Measurements from ENCODE around the gene NEU4.
A peak's percentile ranks its signal among the peaks of the same experiment; 100 is the strongest.

The NEU4 gene

DNA sequence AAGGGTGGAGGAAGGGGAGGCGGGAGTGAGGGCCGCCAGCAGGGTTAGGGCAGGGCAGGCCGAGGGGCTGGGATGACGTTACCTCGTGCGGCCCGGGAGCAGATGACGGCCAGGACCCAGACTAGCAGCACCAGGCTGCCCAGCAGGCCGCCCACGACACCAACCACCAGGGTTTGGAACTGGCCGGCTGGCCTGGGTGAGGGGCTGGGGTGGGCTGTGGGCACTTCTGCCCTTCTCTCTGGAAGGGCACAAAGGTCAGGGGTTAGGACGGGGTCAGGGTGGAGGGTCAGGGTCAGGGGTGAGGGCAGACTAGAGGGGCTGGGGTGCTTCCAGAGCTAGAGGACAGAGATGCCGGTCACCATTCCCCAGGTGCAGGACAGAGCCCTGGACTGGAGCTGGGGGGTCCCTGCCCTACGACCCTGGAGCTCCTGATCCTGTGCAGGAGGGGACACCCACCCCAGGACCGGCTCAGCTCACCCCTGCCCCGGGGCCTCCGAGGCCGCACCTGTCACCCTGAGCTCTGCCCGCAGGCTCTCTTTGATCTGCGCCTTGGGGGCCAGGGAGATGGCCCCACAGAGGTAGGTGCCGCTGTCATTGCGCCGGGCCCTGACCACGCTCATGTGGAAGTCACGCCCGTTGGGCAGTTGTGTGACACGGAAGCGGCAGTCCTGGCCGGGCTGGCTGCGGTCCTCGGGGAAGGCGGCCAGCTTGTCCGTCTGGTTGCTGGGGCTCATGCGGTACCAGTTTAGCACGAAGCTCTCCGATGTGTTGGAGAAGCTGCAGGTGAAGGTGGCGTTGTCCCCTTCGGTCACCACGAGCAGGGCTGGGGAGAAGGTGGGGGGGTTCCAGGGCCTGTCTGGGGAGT lies 43.4 kb downstream of the NEU4 start:
- no peak for DNase-seq (ENCODE audit: low spot score)

DNA sequence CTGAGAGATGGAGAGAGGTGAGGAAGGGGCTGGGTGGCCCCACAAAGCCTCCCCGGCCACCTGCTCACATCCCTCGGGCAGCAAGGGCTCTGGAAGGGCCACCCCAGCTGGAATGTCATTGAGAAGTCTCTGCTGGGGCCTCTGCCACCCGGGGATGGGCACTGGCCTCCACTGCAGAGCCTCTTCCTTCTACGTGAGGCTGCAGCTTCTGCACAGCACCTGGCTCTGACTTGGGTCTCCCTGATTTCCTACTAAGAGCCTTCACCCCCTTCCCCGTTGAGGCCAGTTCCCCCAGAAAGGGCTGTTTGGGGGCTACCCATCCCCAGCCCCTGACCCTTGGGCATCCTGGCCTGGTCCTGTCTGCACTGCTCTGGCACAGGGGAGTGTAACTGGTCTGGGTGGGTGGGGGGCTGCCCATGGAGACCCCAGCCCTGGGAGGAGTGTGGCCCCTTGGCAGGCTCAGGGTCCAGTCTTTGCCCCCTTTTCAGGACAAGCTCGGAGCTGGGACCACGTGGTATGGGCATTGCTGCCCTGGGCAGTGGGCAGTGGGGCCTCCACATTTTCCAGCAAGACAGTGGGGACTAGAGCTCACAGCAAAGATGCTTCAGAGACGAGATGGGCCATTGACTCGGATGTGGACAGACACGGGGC lies 44.1 kb downstream of the NEU4 start:
- DNase-seq (ENCODE audit: low spot score) = no peak

DNA sequence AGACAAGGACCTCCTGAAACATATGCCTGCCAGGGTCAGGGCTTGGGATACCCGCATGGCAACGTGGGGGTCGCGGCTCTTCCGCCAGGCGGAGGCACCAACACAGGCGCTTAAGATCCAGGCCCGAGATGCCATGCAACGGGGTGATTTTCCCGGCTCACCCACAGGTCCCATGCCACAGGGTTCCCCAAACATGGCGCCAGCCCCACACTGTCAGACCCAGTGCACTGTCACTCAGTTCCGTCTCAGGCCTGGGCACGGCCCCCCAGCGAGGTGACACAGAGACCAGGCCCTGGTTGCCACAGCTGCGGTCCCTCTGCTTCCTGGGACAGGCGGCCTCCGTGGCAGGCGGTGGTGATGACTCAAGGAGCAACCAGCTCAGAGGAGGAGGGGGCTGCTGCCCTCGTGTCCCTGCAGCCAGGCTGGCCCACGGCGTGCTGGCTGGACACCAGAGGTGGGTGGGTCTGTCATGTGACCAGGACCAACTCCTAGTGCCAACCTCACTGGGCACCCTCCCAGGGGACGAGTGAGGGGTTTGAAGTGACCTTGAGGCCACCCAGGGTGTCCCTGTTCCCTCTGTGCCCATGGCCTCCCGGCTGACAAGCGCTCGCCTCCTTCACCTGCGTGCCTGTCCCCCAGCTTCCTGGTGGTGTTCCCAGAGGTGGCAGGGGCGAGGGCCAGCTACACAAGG lies 44.8 kb downstream of the NEU4 start:
- DNase-seq (ENCODE audit: low spot score) = no peak

DNA sequence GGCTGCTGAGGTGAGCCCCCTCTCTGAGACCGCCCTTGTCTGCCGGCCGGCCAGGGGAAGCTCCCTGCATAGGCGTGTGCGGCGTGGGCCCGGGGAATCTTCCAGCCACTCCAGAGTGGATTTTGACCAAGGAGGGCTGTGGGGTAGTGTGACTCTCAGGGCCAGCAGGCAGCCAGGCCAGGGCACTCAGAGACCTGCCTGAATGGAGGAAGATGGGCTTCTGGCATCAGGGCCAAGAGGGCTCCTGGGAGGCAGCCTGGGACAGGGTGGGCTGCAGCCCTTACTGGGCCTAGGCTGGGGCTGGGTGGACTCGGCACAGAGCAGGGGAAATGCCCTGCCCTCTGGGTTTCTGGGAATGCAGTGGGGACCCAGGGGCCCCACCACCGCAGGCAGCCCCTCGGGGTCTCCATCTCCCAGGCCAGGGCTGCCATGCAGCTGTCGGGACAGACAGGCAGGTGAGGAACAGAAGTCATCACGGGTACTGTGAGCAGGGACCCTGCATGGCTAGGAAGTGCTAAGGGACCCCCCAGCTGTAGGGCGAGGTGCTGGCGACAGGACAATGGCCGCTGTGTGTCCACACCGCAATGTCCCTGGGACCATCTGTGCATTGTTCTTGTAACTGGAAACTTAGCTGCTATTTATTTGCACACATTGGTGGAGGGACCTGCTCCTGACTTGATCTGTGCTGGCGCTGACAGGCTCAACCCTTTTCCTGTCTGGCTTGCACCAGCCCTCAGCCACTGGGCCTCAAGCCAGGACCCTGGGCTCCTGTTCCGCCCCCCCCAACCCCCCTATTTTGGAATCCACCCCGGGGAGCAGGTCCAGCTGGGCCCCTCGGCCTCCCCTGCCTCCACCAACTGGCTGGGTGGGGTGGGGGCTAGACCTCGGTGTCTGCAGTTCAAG lies 45.6 kb downstream of the NEU4 start:
- DNase-seq (ENCODE audit: low spot score) = no peak

DNA sequence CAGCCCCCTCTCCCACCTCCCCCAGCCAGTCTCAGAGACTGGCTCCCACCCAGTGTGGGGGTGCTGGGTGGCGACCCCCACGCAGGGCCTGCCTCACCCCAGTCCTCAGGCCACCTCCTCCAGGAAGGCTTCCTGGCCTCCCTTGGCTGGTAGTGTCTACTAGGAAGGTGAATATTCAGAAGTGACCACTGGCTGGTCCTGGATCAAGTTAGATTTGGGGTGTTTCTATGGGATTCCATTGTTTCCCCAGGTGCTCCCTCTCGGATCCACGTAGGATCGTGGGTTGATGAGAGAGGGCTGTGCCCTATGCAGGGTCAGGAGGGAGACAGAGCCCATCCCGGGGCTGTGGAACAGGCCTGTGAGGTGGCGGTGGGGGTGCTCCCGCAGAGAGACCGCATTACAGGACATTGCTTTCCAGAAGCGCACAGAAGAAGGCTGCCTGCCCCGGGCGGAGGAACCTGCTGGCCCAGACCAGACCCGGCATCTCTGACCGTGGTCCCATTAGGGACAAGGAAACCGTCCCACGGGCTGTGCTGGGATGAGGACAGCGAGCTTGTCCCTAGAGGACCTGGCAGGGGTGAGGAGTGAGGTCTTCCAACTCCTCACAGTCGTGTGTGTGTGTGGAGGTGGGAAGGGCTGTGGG lies 46.4 kb downstream of the NEU4 start:
- no peak for DNase-seq (ENCODE audit: low spot score)

DNA sequence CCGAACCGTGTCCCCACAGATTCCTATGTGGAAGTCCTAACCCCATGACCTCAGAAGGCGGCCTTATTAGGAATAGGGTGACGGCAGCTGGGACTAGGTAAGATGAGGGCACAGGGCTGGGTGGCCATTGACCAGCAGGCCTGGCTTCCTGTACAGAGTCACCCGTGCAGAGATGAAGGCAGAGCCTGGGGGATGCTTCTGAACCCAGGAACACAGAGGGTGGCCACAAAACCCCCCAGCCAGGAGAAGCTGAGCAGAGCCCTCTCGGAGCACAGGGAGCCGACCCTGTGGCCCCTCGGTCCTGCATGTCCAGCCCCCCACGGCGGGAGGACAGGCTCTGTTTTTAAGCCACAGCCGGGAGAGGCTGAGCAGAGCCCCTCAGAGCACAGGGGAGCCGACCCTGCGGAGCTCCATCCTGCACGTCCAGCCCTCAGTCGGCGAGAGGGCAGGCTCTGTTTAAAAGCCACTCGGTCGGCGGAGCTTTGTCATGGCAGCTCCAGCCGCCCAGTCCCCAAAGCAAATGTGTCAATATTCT lies 47.0 kb downstream of the NEU4 start:
- DNase-seq (ENCODE audit: low spot score) = no peak

DNA sequence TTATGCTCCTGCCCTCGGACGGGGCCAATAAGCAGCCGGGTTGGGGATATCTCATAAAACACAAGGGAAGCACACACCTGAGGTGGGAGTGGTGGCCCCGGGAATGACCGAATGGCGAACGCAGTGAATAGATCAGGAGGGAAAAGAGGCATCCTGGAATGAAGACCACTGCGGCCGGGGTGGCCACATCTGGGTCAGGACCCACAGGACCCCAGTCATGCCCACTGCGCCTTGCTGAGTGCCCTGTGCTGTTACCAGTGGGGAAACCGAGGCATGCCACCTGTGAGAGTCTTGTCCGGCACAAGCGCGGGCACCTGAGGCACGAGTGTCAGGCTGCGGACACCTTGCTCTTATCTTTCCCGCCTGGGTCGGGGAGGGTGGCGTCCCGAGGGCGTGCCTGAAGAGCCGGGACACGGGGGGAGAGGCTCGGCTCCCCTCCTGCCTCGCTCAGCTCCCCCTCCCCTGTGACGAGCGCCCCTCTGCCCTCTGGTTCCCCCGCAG lies 48.1 kb downstream of the NEU4 start:
- no peak for DNase-seq (ENCODE audit: low spot score)

DNA sequence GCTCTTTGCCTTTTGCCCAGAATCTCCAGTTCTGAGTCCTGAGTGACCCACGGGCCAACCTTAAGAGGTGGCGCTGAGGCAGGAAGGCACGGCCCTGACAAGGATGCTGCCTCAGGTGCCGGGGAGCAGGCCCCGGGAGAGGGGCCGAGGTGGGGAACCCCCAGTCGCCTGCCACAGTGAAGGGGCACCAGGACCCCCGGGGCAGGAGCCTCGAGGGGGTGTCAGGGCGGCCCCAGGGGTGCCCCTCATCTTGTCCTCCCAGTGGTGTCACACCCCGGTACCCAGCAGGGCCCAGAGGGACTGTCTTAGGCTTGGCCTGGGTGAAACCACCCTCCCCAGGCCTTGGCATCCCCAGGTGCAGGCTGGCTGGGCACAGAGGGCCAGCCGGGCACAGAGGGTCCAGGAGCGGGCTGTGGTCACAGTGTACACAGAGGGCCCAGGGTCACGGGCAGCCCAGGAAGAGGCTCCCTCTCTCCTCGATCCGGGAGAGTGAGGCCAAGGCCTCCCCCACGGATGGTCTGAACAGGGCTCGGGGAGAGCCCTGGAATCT lies 48.7 kb downstream of the NEU4 start:
- DNase-seq (ENCODE audit: low spot score) = no peak

DNA sequence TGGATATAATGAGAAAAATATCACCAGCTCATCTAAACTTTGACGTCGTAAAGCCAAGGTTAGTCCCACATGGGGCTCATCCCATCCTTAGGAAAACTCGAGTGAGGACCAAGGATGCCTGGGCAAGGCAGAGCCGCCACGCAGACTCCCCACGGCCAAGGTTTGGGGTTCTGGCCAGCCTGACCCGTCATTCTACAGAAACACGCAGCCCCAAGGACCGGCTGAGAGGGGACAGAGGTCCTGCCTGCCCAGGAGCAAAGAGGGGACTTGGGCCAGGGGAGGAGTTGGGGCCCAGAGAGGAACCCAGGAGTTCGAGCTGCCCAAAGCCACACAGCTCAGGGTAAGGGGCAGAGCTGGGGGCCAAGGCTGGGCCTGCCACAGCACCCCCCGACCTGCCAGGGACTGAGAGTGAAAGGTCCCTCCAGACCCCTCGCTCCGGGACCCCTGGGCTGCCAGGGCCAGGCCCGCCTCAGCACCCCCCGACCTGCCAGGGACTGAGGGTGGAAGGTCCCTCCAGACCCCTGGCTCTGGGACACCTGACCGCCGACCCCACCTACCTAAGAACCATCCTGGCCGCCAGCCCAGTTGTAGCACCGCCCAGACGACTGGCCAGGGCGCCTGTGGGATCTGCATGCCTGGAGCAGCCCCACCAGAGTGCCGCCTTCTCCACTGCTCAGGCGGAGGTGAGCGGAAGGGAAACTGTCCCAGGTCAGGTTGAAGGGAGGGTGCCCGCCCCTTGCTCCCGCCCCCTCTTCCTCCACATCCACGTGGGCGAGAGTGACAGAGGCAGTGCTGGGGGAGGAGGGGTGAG lies 49.4 kb downstream of the NEU4 start, which contains the start of gene PDCD1:
Gene PDCD1, minus strand, starts transcription at position 689 of the 811 bp plus-strand sequence. Its CDS starts 56 bp downstream, at position 633.
- no peak for DNase-seq (ENCODE audit: low spot score)

DNA sequence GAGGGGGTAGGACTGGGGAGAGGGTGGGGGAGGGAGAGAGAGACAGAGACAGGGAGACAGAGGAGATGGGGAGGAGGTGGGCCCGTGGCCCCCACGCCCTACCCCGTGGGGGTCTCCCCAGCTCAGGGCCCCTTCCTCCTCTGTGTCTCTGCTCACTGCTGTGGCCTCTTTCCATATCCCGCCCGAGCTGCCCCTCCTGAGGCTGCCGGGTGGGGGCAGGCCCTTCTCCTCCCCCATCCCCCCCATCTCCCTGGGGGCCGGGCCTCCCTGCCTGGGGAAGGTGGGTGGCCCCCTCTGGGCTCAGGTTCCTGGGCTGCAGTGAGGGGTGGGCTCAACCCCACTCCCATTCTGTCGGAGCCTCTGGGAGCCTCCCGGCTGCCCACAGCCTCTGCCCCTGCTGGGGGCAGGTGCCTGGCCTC lies 50.0 kb downstream of the NEU4 start:
- no peak for DNase-seq (ENCODE audit: low spot score)

DNA sequence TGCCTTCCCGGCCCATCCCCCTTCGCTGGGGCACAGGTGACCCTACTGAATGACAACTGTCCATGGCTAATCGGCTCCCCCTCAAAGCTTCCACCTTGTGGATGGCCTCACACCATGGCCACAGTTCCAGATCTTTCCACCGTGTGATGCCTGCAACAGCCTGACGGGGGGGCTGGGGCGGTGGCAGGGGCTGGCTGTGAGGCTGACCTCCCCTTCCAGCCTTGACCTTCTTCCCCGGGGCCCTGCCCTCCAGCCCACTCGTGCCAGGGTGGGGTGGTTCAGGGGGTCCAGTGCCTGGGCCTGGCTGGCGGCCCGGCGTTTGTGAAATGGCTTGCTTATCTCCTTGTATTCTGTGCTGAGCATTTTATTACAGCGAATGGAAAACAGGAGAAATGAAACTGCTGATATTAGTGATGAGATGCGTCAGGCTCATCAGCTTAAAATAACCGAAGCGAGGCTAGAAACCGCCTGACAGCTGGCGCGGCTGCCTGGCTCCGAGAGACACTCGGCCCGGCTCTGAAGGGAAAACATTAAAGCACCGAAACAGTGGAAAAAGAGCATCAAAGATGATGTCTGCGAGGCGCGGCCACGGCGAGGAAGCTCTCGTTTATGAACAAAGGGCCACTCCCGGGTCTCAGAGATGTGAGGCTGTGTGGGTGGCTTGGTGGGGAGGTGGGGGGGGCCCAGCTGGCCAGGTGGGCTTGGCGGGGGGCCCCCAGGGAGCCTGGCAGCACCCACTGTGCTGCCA lies 50.6 kb downstream of the NEU4 start:
- DNase-seq (ENCODE audit: low spot score) = peak; percentile 69

DNA sequence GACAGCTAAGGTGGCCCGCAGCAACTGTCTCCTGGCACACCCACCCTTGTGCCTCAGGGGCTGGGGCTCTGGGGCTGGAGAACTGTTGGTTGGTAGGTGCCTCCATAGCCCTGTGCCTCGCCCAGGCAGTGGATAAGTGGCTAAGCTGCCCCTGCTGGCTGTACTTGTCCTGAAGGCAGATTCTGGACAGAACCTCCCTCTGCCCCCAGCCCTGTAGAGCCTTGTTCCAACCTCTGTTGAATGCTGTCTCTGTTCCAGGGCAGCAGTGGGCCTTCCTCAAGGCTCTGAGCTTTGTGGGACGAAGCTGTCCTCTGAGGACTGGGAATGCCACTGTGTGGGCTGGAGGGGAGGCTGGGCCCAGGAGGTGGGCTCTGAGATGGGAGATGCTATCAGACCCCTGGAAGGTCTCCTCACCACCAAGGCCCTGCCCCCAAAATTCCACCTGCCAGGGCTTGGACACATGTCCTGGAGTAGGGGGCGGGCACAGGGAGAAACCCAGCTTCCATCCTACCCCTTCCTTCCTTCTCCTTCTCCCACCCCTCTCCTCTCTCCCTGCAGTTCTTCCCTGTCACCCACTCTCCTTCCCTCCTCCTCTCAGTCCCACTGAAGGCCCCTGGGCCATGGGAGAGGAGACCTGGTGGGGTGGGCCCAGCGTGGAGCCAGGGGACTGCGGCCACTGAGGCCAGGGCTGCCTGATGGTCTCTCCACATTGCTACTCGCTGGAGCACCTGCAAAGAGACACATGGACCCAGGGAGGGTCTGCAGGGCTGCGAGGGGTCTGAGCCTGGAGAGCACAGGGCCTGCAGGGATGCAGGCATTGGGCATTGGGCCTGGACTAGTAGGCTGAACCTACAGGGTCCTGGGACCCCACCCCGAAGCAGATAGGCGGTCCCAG lies 51.4 kb downstream of the NEU4 start:
- DNase-seq (ENCODE audit: low spot score) = no peak

DNA sequence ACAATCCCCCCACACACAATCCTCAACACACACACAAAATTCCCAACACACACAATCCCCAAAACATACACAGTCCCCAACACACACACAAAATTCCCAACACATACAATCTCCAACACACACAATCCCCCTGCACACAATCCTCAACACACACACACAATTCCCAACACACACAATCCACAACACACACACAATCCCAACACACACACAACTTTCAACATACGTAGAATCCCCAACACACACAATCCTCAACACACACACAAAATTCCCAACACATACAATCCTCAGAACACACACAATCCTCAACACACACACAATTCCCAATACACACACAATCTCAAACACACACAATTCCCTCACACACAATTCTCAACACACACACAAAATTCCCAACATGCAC lies 52.3 kb downstream of the NEU4 start:
- DNase-seq (ENCODE audit: low spot score) = no peak

DNA sequence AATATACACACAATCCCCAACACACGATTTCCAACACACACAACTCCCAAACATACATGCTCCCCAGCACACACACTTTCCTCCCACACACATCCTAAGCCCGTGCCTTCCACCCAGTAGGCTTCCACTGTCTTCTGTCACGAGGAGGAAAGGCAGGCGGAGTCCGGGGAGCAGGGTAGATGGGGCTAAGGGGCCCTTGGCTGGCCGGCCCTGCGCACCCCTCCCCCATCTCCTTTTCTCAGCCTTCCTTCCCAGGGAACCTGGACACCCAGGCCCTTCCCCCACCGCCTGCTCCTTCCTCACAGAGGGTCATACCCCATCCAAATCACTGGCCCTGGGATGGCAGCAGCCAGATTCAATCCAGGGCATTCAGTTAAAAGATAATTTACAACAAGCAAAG lies 53.1 kb downstream of the NEU4 start:
- no peak for DNase-seq (ENCODE audit: low spot score)

DNA sequence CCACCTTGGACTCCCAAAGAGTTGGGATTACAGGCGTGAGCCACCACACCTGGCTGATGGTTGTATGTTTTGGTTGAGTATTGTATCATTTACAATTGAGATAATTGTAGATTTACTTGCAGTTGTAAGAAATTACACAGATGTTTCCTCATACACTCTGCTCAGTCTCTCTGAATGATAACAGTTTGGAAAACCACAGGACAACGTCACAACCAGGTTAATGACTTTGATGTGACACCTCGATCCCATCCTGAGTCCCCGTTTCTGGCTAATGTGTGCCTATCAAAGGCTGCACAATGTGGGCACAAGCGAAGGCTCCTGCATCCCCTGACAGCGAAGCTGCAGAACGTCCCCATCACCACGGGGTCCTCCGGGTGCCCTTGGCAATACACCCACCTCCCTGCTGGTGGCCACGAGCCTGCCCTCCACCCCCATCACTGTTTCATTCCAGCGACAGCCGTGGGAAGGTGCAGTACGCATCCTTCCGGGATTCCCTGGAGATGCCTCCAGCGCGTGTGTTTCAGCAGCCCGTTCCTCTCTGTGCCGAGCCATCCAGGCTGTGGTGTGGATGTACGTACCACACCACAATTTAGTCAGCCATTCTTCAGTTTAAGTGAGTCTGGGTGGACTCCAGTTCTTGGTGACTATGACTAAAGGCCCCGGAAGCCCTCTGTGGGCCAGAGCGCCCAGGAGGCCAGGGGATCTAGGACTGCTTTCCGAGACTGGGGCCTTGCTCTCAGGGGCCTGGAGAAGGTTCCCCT lies 54.0 kb downstream of the NEU4 start:
- DNase-seq (ENCODE audit: low spot score) = no peak

DNA sequence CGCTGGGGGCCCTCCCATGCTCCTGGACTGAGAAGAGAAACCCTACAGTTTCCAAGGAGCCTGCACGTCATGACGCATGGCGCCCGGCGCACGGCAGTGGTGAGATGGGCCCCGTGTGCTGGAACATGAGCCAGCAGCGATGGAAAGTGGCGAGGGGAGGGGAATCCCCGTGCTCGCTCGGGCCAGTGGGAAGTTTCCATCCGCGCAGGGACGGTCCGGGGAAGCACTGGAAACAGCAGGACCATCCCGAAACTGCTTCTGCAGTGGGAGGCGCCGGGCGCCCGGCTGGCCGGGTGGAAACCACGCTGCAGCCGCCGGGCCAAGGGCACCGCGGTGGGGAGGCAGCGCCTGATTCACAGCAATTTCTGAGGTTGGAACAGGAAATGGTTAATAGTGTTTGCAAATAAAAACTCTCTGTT lies 54.6 kb downstream of the NEU4 start:
- DNase-seq (ENCODE audit: low spot score) = no peak
